ENCODE measurements around the gene SYT13.

The SYT13 gene

GRCh38 chr11:45266676-45267020 lies 19.5 kb downstream of the SYT13 start:
- Histone ChIP-seq H3K27me3 (replicated peaks; ENCODE audit: control insufficient read depth, insufficient read depth, low read length) (no peaks in the 10 kb centered on the region; the same call in 1 of the 2 replicates), H3K36me3 (ENCODE audit: control insufficient read depth, insufficient read depth, low read length) (no peaks in the 10 kb centered on the region), H3K4me3 (replicated peaks; ENCODE audit: low read depth, low read length) (no peak overlapping the region)
- DNase-seq (ENCODE audit: extremely low read depth, insufficient read length): no peak
- no peak for TF ChIP-seq CTCF (IDR thresholded peaks at IDR 0.05; ENCODE audit: insufficient read depth, low read length, poor library complexity, severe bottlenecking)

GRCh38 chr11:45265969-45266675 lies 20.0 kb downstream of the SYT13 start:
- no peaks in the 10 kb centered on the region; the same call in 1 of the 2 replicates for H3K27me3 ChIP-seq (replicated peaks; ENCODE audit: control insufficient read depth, insufficient read depth, low read length)

GRCh38 chr11:45264839-45265515 lies 21.2 kb downstream of the SYT13 start:
- H3K4me3 ChIP-seq (replicated peaks; ENCODE audit: low read depth, low read length): no peak overlapping the region
- no peaks in the 10 kb centered on the region for H3K36me3 ChIP-seq (ENCODE audit: control insufficient read depth, insufficient read depth, low read length)
- no peaks in the 10 kb centered on the region; the same call in 1 of the 2 replicates for H3K27me3 ChIP-seq (replicated peaks; ENCODE audit: control insufficient read depth, insufficient read depth, low read length)
- TF ChIP-seq CTCF (IDR thresholded peaks at IDR 0.05; ENCODE audit: insufficient read depth, low read length, poor library complexity, severe bottlenecking): no peak
- DNase-seq (ENCODE audit: extremely low read depth, insufficient read length): no peak

More at GRCh38 chr11:45265969-45266675, 20.0 kb downstream of the SYT13 start:
- Histone ChIP-seq H3K36me3 (ENCODE audit: control insufficient read depth, insufficient read depth, low read length) (no peaks in the 10 kb centered on the region), H3K4me3 (replicated peaks; ENCODE audit: low read depth, low read length) (no peak overlapping the region)
- no peak for TF ChIP-seq CTCF (IDR thresholded peaks at IDR 0.05; ENCODE audit: insufficient read depth, low read length, poor library complexity, severe bottlenecking)
- no peak for DNase-seq (ENCODE audit: extremely low read depth, insufficient read length)

- H3K36me3 ChIP-seq (ENCODE audit: control insufficient read depth, insufficient read depth, low read length): no peaks in the 10 kb centered on the region
- H3K4me3 ChIP-seq (replicated peaks; ENCODE audit: low read depth, low read length): no peak overlapping the region
- TF ChIP-seq CTCF (IDR thresholded peaks at IDR 0.05; ENCODE audit: insufficient read depth, low read length, poor library complexity, severe bottlenecking): no peak
- no peaks in the 10 kb centered on the region; the same call in 1 of the 2 replicates for H3K27me3 ChIP-seq (replicated peaks; ENCODE audit: control insufficient read depth, insufficient read depth, low read length)
- DNase-seq (ENCODE audit: extremely low read depth, insufficient read length): no peak
Measured at GRCh38 chr11:45263773-45264172, 22.4 kb downstream of the SYT13 start.

GRCh38 chr11:45262900-45263299 lies 23.2 kb downstream of the SYT13 start:
- TF ChIP-seq CTCF (IDR thresholded peaks at IDR 0.05; ENCODE audit: insufficient read depth, low read length, poor library complexity, severe bottlenecking): no peak
- DNase-seq (ENCODE audit: extremely low read depth, insufficient read length): no peak
- Histone ChIP-seq H3K27me3 (replicated peaks; ENCODE audit: control insufficient read depth, insufficient read depth, low read length) (no peaks in the 10 kb centered on the region; the same call in 1 of the 2 replicates), H3K36me3 (ENCODE audit: control insufficient read depth, insufficient read depth, low read length) (no peaks in the 10 kb centered on the region), H3K4me3 (replicated peaks; ENCODE audit: low read depth, low read length) (no peak overlapping the region)

All from GM06990 (cell line).